H1 (cell line): Measurements from ENCODE around the gene PDIA6. TPM values are rescaled to one million over a fixed set of nuclear protein-coding genes. Genes with fewer than 3 reads are reported as not detected.

ENCODE experiments used
- CTCF ChIA-PET: fragments of 300-600 bp; sonication (Branson Sonifier 250); formaldehyde crosslinking; loops from one replicate; lab custom pipeline; 2021; ENCODE audit not compliant: partially characterized antibody; lab: Charles Lee
- POLR2A ChIA-PET: fragments of 300-600 bp; sonication (Branson Sonifier 250); formaldehyde crosslinking; loops from one replicate; lab custom pipeline; 2021; ENCODE audit warnings: inconsistent platforms; ENCODE audit not compliant: partially characterized antibody; lab: Charles Lee
- DNase-seq, 2 experiments: peaks; one replicate each; pipeline versions ENCODE4 v3.0.0 to v3.0.0-alpha.2; 2010 to 2022; ENCODE audit warnings: low spot score in 2 of 2, low read depth in 1 of 2, mixed read lengths in 1 of 2
- FAIRE-seq: peaks from 2 replicates; lab custom pipeline; 2011; peaks lifted over from hg19 to GRCh38; lab: Jason Lieb, UNC
- H2AFZ ChIP-seq: 2 replicates; pipeline ENCODE4 v1.8.1; 2012; ENCODE audit warnings: low read length, inconsistent platforms
- H2AK5ac ChIP-seq: 2 replicates; pipeline ENCODE4 v1.6.1; 2013; ENCODE audit warnings: low read depth, low read length
- H2BK120ac ChIP-seq: replicated peaks from 2 replicates; pipeline ENCODE3; 2013; ENCODE audit warnings: low read depth, low read length, inconsistent platforms
- H2BK12ac ChIP-seq: 2 replicates; pipeline ENCODE4 v1.6.1; 2013; ENCODE audit warnings: low read depth, low read length
- H2BK15ac ChIP-seq: 2 replicates; pipeline ENCODE4 v1.6.1; 2013; ENCODE audit warnings: low read length
- H2BK20ac ChIP-seq: 2 replicates; pipeline ENCODE4 v1.6.1; 2013; ENCODE audit warnings: low read length
- H2BK5ac ChIP-seq: 2 replicates; pipeline ENCODE4 v1.6.1; 2013; ENCODE audit warnings: low read depth, low read length
- H3K14ac ChIP-seq: 2 replicates; pipeline ENCODE4 v1.6.1; 2013; ENCODE audit warnings: inconsistent platforms; ENCODE audit not compliant: insufficient read length
- H3K18ac ChIP-seq: 2 replicates; pipeline ENCODE4 v1.6.1; 2013; ENCODE audit warnings: low read length; ENCODE audit errors: extremely low read depth
- H3K23ac ChIP-seq: 2 replicates; pipeline ENCODE4 v1.6.1; 2013; ENCODE audit warnings: inconsistent platforms; ENCODE audit not compliant: insufficient read length
- H3K23me2 ChIP-seq: 2 replicates; pipeline ENCODE4 v1.6.1; 2013; ENCODE audit warnings: low read depth, low read length
- H3K27ac ChIP-seq: 2 replicates; pipeline ENCODE4 v1.6.1; 2011; ENCODE audit warnings: low read depth, low read length, inconsistent platforms
- H3K27me3 ChIP-seq, 4 experiments: replicated peaks in 1 of 4; 1 replicate in 1 of 4; 2 replicates in 3 of 4; pipeline versions ENCODE4 v1.6.1 to v1.8.1; 2011 to 2013; ENCODE audit warnings: low read length in 3 of 4, mild to moderate bottlenecking in 3 of 4, inconsistent platforms in 2 of 4, mixed read lengths in 2 of 4, moderate library complexity in 1 of 4; ENCODE audit not compliant: control insufficient read depth in 3 of 4, insufficient read depth in 3 of 4; ENCODE audit errors: extremely low read depth in 1 of 4
- H3K36me3 ChIP-seq, 4 experiments: 2 replicates each; pipeline versions ENCODE4 v1.6.1 to v1.8.1; 2011 to 2013; ENCODE audit warnings: mild to moderate bottlenecking in 4 of 4, low read length in 3 of 4, moderate library complexity in 2 of 4, control low read depth in 1 of 4, inconsistent platforms in 1 of 4; ENCODE audit not compliant: insufficient read depth in 4 of 4, control insufficient read depth in 2 of 4
- H3K4ac ChIP-seq: replicated peaks from 2 replicates; pipeline ENCODE3; 2013; ENCODE audit warnings: low read length, low read depth, mixed read lengths, inconsistent platforms; ENCODE audit not compliant: insufficient read length
- H3K4me1 ChIP-seq, 4 experiments: replicated peaks in 1 of 4; 1 replicate in 1 of 4; 2 replicates in 3 of 4; pipeline versions ENCODE4 v1.6.1 to v1.8.1; 2011 to 2013; ENCODE audit warnings: low read length in 3 of 4, inconsistent platforms in 2 of 4, mixed read lengths in 1 of 4; ENCODE audit not compliant: insufficient read depth in 4 of 4, control insufficient read depth in 3 of 4
- H3K4me2 ChIP-seq, 2 experiments: 2 replicates each; pipeline versions ENCODE4 v1.6.1 to v1.8.1; 2011 to 2013; ENCODE audit warnings: low read depth in 2 of 2, low read length in 2 of 2, control low read depth in 1 of 2, inconsistent platforms in 1 of 2, mild to moderate bottlenecking in 1 of 2; ENCODE audit not compliant: insufficient read depth in 1 of 2
- H3K4me3 ChIP-seq, 4 experiments: fragments of 200-600, 300-600 bp in 1 of 4; sonication (generic), shearing (Covaris generic), sonication (Bioruptor Twin) in 1 of 4; 2 replicates each; pipeline versions ENCODE4 v1.5.1 to v1.8.1; 2011 to 2016; ENCODE audit warnings: low read length in 4 of 4, low read depth in 3 of 4, control low read depth in 2 of 4, inconsistent platforms in 2 of 4, mild to moderate bottlenecking in 2 of 4, mixed read lengths in 1 of 4, moderate library complexity in 1 of 4; ENCODE audit not compliant: insufficient read depth in 2 of 4; ENCODE audit errors: extremely low read depth in 1 of 4
- H3K56ac ChIP-seq: replicated peaks from 2 replicates; pipeline ENCODE3; 2013; ENCODE audit warnings: low read depth, mild to moderate bottlenecking, mixed read lengths, low read length, inconsistent platforms; ENCODE audit not compliant: insufficient read length
- H3K79me1 ChIP-seq: 2 replicates; pipeline ENCODE4 v1.6.1; 2013; ENCODE audit warnings: low read depth, low read length, control low read depth
- H3K79me2 ChIP-seq, 2 experiments: 2 replicates each; pipeline versions ENCODE4 v1.6.1 to v1.8.1; 2012 to 2013; ENCODE audit warnings: low read length in 2 of 2, mild to moderate bottlenecking in 2 of 2, inconsistent platforms in 1 of 2; ENCODE audit not compliant: insufficient read depth in 2 of 2, control insufficient read depth in 1 of 2
- H3K9ac ChIP-seq, 4 experiments: replicated peaks in 1 of 4; 1 replicate in 1 of 4; 2 replicates in 3 of 4; pipeline versions ENCODE4 v1.6.1 to v1.8.1; 2011 to 2013; ENCODE audit warnings: low read depth in 3 of 4, low read length in 3 of 4, control low read depth in 2 of 4, mild to moderate bottlenecking in 2 of 4, moderate library complexity in 2 of 4, inconsistent platforms in 1 of 4; ENCODE audit errors: extremely low read depth in 1 of 4
- H3K9me3 ChIP-seq, 2 experiments: 2 replicates each; pipeline versions ENCODE4 v1.6.1 to v1.8.1; 2012 to 2013; ENCODE audit warnings: mild to moderate bottlenecking in 2 of 2, moderate library complexity in 2 of 2, control low read depth in 1 of 2, inconsistent platforms in 1 of 2, low read depth in 1 of 2, low read length in 1 of 2, mixed read lengths in 1 of 2; ENCODE audit not compliant: insufficient read depth in 2 of 2
- H4K20me1 ChIP-seq, 2 experiments: replicated peaks in 1 of 2; 2 replicates each; pipeline versions ENCODE3 to v1.8.1; 2011 to 2013; ENCODE audit warnings: inconsistent platforms in 2 of 2, low read length in 2 of 2, mild to moderate bottlenecking in 1 of 2; ENCODE audit not compliant: insufficient read depth in 2 of 2, control insufficient read depth in 1 of 2
- H4K5ac ChIP-seq: 2 replicates; pipeline ENCODE4 v1.6.1; 2013; ENCODE audit warnings: low read length, low read depth, mixed read lengths, inconsistent platforms; ENCODE audit not compliant: insufficient read length
- H4K8ac ChIP-seq: 2 replicates; pipeline ENCODE4 v1.8.0; 2013; ENCODE audit warnings: mild to moderate bottlenecking, moderate library complexity, low read length, inconsistent platforms; ENCODE audit not compliant: insufficient read depth; ENCODE audit errors: extremely low read depth
- H4K91ac ChIP-seq: replicated peaks from 2 replicates; pipeline ENCODE3; 2013; ENCODE audit warnings: low read length, mixed read lengths, inconsistent platforms; ENCODE audit not compliant: insufficient read length
- BRCA1 ChIP-seq: IDR thresholded peaks from 2 replicates; pipeline ENCODE4 v1.6.1; 2012; ENCODE audit warnings: low read depth, low read length, improper control_type of control experiment
- CTBP2 ChIP-seq: IDR thresholded peaks from 2 replicates; pipeline ENCODE4 v1.7.0; 2011; ENCODE audit warnings: borderline replicate concordance, mild to moderate bottlenecking, moderate library complexity, mixed read lengths, low read length; ENCODE audit not compliant: insufficient read depth, insufficient read length
- KDM4A ChIP-seq: IDR thresholded peaks from one replicate; pipeline ENCODE4 v1.7.1; 2012; ENCODE audit warnings: low read depth, mild to moderate bottlenecking, moderate library complexity, low read length, inconsistent platforms; ENCODE audit not compliant: severe bottlenecking
- KDM5A ChIP-seq: fragments of 200-600 bp; IDR thresholded peaks from 2 replicates; pipeline ENCODE4 v1.7.1; 2012; ENCODE audit warnings: mild to moderate bottlenecking, low read length, inconsistent platforms, mixed read lengths
- POLR2A ChIP-seq, 2 experiments: IDR thresholded peaks; 1 replicate in 1 of 2; 2 replicates in 1 of 2; pipeline ENCODE4 v1.6.1; 2011; ENCODE audit warnings: low read depth in 2 of 2, low read length in 2 of 2, mild to moderate bottlenecking in 2 of 2; ENCODE audit errors: control extremely low read depth in 1 of 2
- POU5F1 ChIP-seq: IDR thresholded peaks from 2 replicates; pipeline ENCODE4 v1.6.1; 2011; ENCODE audit warnings: low read depth, mild to moderate bottlenecking, low read length, moderate library complexity
- RAD21 ChIP-seq, 2 experiments: IDR thresholded peaks in 1 of 2; conservative IDR thresholded peaks in 1 of 2; 2 replicates each; pipeline ENCODE4 v1.6.1; 2011; ENCODE audit warnings: low read depth in 2 of 2, low read length in 2 of 2, improper control_type of control experiment in 1 of 2, inconsistent platforms in 1 of 2, mild to moderate bottlenecking in 1 of 2, moderate library complexity in 1 of 2
- RXRA ChIP-seq: IDR thresholded peaks from 2 replicates; pipeline ENCODE4 v1.6.1; 2011; ENCODE audit warnings: low read depth, mild to moderate bottlenecking, low read length, moderate library complexity; ENCODE audit not compliant: insufficient read depth
- TAF1 ChIP-seq: IDR thresholded peaks from 2 replicates; pipeline ENCODE4 v1.6.1; 2011; ENCODE audit warnings: mild to moderate bottlenecking, low read depth, low read length
- TCF12 ChIP-seq: IDR thresholded peaks from 2 replicates; pipeline ENCODE4 v1.6.1; 2011; ENCODE audit warnings: low read depth, mild to moderate bottlenecking, low read length
- WGBS, 2 experiments: shearing (Covaris generic) in 1 of 2; methylation state at CpG; one replicate each; pipeline versions ENCODE4 v1.1.6 to v1.1.7; 2013 to 2015; ENCODE audit warnings: low lambda C conversion rate in 2 of 2, mixed read lengths in 2 of 2, inconsistent platforms in 1 of 2, low coverage in 1 of 2, missing lambda C conversion rate in 1 of 2; ENCODE audit not compliant: insufficient replicate concordance in 2 of 2, insufficient coverage in 1 of 2, insufficient read length in 1 of 2; ENCODE audit errors: extremely low coverage in 1 of 2, missing lambda C conversion rate in 1 of 2; 5-methylcytosine and 5-hydroxymethylcytosine counted together
- polyA plus RNA-seq, 7 experiments: library from polyadenylated mRNA; depleted of rRNA in 3 of 7; stranded (reverse) in 5 of 7; unstranded in 2 of 7; fragments of >200 nt in 5 of 7; fragments of 200-250 nt in 2 of 7; gene quantifications; 1 replicate in 5 of 7; 2 replicates in 1 of 7; 4 replicates in 1 of 7; pipeline versions ENCODE4 v1.2.1 to v1.2.3, GENCODE V29; 2011 to 2013; ENCODE audit warnings: missing spikeins in 2 of 7, mixed read lengths in 2 of 7
- total RNA-seq: library from RNA; stranded (reverse); fragmentation: NEBNext Ultra II Directional; extraction: Animal tissue kit (Norgen Biotek cat#: 25700); gene quantifications from 2 replicates; pipeline ENCODE4 v1.2.1, GENCODE V29; 2021
- TF ChIP-seq, protein P1 (sequence below), 3 experiments: IDR thresholded peaks; 1 replicate in 2 of 3; 2 replicates in 1 of 3; pipeline versions ENCODE4 v1.5.1 to v1.6.1; 2011; ENCODE audit warnings: low read length in 3 of 3, mild to moderate bottlenecking in 3 of 3, inconsistent platforms in 2 of 3, low read depth in 1 of 3, moderate library complexity in 1 of 3; ENCODE audit not compliant: insufficient read depth in 1 of 3; ENCODE audit errors: control extremely low read depth in 1 of 3

The PDIA6 gene
- total and polyA plus RNA-seq, 2 of the 8 experiments (the other 6 are each of a cell fraction or from before 2014, with no cell fraction given), result 181 to 384 TPM

- Histone ChIP-seq H4K91ac (no peak overlapping the region), H3K36me3 (no peaks in the 10 kb centered on the region), H3K9me3 (peaks cover 5 to 16% of the 10 kb centered on the region in 2 experiments; a peak in 3 of 4 replicates), H3K14ac (no peak overlapping the region), H3K4ac (no peak overlapping the region), H3K79me2 (no peaks in the 10 kb centered on the region), H4K20me1 (no peaks in the 10 kb centered on the region), H3K27ac (no peak overlapping the region), H4K5ac (no peak overlapping the region), H2BK5ac (no peak overlapping the region), H3K4me2 (no peak overlapping the region), H2BK12ac (no peak overlapping the region), H3K56ac (no peak overlapping the region), H3K9ac (no peak overlapping the region), H3K18ac (no peak overlapping the region), H2AK5ac (no peak overlapping the region), H3K23me2 (no peaks in the 10 kb centered on the region), H3K79me1 (no peaks in the 10 kb centered on the region), H2BK20ac (no peak overlapping the region), H3K4me1 (peaks cover 0 to 2% (median 0%) of the 10 kb centered on the region in 4 experiments; a peak in 3 of 7 replicates), H2AFZ (no peak overlapping the region), H4K8ac (no peak overlapping the region), H3K4me3 (no peak overlapping the region), H3K23ac (no peak overlapping the region), H2BK120ac (no peak overlapping the region), H2BK15ac (no peak overlapping the region), H3K27me3 (no peaks in the 10 kb centered on the region; a peak in 2 of 7 replicates)
- ChIA-PET POLR2A (no interaction called here), CTCF (interaction anchor here (0.5 to 11.2 kb wide), 14 partner anchors 9 to 293 kb away, joined by 3 to 234 read pairs (median 4); partner anchors contain the start of gene KCNF1)
- 83% methylated on average over 3 of the region's 3 CpGs; no CpG with 5 or more reads in 1 of the 2 experiments for whole genome bisulfite sequencing, 2 experiments
- DNase-seq (no peak), FAIRE-seq (no peak)
- TF ChIP-seq, protein P1, sequence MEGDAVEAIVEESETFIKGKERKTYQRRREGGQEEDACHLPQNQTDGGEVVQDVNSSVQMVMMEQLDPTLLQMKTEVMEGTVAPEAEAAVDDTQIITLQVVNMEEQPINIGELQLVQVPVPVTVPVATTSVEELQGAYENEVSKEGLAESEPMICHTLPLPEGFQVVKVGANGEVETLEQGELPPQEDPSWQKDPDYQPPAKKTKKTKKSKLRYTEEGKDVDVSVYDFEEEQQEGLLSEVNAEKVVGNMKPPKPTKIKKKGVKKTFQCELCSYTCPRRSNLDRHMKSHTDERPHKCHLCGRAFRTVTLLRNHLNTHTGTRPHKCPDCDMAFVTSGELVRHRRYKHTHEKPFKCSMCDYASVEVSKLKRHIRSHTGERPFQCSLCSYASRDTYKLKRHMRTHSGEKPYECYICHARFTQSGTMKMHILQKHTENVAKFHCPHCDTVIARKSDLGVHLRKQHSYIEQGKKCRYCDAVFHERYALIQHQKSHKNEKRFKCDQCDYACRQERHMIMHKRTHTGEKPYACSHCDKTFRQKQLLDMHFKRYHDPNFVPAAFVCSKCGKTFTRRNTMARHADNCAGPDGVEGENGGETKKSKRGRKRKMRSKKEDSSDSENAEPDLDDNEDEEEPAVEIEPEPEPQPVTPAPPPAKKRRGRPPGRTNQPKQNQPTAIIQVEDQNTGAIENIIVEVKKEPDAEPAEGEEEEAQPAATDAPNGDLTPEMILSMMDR (IDR thresholded peaks at IDR 0.05; ENCODE audit: control extremely low read depth in 1 of 3, insufficient read depth in 1 of 3, low read depth in 1 of 3, low read length in 3 of 3), result no peak
- no peak for TF ChIP-seq CTBP2
- TF ChIP-seq KDM4A, result no peak
- TF ChIP-seq POU5F1, result no peak
- TF ChIP-seq TAF1, result no peak
- TF ChIP-seq RAD21 (IDR thresholded peaks at IDR 0.05 in 1 of 2, conservative IDR thresholded peaks at IDR 0.05 in 1 of 2; ENCODE audit: low read depth in 2 of 2, low read length in 2 of 2), result no peak
- TF ChIP-seq KDM5A, result no peak
- TF ChIP-seq BRCA1, result no peak
- no peak for TF ChIP-seq TCF12
- no peak for TF ChIP-seq RXRA
- no peak for TF ChIP-seq POLR2A (IDR thresholded peaks at IDR 0.05; ENCODE audit: control extremely low read depth in 1 of 2, low read depth in 2 of 2, low read length in 2 of 2)
These were observed 26.1 kb upstream of the PDIA6 start for GRCh38 chr2:10838734-10839133.
